Sciatic nerve (tissue), 2 donors: ENCODE results near the gene PCDHGA2. TPM values are rescaled to one million over a fixed set of nuclear protein-coding genes. Genes with fewer than 3 reads are reported as not detected.
"Not testable (repeated sequence)": the region's sequence is repeated elsewhere in the genome, so short reads cannot be mapped to it uniquely, and the experiment has no call there.

Experiments
- ATAC-seq: fragments of 200-7000 bp; cut with Tn5 transposase; one replicate; pipeline ENCODE4 v1.9.1; 2020; ENCODE audit warnings: mild to moderate bottlenecking, moderate library complexity
- DNase-seq: peaks from one replicate; pipeline ENCODE4 v3.0.0-alpha.2; 2020; ENCODE audit warnings: low spot score
- intact Hi-C: fragments of 100-400 bp; cut with DNase I; formaldehyde crosslinking; loops from one replicate; pipeline ENCODE4 v1.14.2; 2022
- total RNA-seq: library from RNA; stranded (reverse); fragmentation: NEBNext Ultra II Directional; extraction: Animal tissue kit (Norgen Biotek cat#: 25700); gene quantifications from one replicate; pipeline ENCODE4 v1.2.1, GENCODE V29; 2021
- donor health status: DM: no; HTN: no; CAD: no.
- donor health status: DM: no; HTN: no; CAD: no.

Gene PCDHGA2
- total RNA-seq, 1 donor from 2014 or later: 13.5 TPM

DNA sequence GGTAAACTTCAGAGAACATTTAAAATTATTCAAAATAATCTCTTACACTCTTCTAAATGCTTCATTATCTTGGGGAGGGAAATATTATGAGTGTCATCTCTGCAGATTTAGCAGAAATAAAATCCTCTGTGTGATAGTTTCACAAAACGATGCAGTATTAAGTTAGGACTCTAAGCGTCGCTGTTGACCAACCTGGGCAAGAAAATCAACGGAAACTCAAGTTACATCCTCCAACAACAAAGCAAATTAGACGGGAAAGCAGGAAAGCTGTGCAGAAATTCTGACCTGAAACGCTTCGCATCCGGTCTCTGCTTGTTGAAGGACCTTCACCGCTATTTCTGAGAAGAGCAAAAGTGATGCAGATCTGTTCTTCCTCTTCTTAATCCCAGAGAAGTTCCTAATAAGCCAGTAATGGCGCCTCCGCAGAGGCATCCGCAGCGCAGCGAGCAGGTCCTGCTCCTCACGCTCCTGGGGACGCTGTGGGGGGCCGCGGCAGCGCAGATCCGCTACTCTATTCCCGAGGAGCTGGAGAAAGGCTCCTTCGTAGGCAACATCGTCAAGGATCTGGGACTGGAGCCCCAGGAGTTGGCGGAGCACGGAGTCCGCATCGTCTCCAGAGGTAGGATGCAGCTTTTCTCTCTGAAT, 35.2 kb downstream of the PCDHGA2 start, which contains the start of gene PCDHGA6:
PCDHGA6 (plus strand) TSS at position 219 of the 645 bp plus-strand sequence; CDS start at position 412, 193 bp downstream.
- intact Hi-C loops: no loop called here
- ATAC-seq: no peak
- DNase-seq: no peak

DNA sequence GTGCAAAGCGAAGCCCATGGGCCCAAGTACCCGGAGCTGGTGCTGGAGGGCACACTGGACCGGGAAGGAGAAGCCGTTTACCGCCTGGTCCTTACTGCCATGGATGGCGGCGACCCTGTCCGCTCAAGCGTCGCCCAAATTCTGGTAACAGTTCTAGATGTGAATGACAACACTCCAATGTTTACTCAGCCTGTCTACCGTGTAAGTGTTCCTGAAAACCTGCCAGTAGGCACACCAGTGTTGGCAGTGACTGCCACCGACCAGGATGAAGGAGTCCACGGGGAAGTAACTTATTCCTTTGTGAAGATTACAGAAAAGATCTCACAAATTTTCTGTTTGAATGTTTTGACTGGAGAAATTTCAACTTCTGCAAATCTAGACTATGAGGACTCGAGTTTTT, 36.1 kb downstream of the PCDHGA2 start:
- ATAC-seq (no peak), DNase-seq (no peak)
- intact Hi-C loops: no loop called here

DNA sequence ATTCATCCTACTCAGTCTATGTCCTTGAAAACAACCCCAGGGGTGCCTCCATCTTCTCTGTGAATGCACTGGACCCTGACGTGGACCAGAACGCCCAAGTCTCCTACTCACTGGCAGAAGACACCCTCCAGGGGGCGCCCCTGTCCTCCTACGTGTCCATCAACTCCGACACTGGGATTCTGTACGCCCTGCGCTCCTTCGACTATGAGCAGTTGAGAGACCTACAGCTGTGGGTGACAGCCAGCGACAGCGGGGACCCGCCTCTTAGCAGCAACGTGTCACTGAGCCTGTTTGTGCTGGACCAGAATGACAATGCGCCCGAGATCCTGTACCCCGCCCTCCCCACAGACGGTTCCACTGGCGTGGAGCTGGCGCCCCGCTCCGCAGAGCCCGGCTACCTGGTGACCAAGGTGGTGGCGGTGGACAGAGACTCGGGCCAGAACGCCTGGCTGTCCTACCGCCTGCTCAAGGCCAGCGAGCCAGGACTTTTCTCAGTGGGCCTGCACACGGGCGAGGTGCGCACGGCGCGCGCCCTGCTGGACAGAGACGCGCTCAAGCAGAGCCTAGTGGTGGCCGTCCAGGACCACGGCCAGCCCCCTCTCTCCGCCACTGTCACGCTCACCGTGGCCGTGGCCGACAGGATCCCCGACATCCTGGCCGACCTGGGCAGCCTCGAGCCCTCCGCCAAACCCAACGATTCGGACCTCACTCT, 37.0 kb downstream of the PCDHGA2 start:
- ATAC-seq, intact Hi-C loops, DNase-seq: not testable (repeated sequence)

DNA sequence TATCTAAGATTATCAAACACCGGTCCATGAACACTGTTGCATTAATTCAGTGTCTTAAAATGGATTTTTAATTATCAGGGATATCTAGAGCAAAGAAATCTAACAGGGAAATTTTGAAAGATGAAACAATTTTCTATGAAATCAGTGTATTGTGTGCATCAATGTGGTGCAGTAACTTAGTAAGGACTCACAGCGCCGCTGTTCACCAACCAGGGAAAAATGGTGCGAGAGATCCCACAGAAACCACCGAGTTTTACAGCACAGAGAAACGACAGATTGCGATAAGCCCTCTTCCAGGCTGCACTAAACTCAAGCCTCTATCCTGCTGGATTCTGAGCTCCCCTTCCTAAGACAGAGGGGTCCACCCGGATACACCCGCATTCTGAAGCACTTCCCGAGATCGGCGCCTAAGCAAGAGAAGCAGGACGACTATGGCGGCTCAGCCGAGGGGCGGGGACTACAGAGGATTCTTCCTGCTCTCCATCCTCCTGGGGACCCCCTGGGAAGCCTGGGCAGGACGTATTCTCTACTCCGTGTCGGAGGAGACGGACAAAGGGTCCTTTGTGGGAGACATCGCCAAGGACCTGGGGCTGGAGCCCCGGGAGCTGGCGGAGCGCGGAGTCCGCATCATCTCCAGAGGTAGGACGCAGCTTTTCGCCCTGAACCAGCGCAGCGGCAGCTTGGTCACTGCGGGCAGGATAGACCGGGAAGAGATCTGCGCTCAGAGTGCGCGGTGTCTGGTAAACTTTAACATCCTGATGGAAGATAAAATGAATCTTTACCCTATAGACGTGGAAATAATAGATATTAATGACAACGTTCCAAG, 44.1 kb downstream of the PCDHGA2 start, which contains the start of gene PCDHGA7:
PCDHGA7 (plus strand) TSS at position 274 of the 826 bp plus-strand sequence; CDS start at position 432, 158 bp downstream.
- DNase-seq (no peak), ATAC-seq (no peak)
- intact Hi-C loops: no loop called here

DNA sequence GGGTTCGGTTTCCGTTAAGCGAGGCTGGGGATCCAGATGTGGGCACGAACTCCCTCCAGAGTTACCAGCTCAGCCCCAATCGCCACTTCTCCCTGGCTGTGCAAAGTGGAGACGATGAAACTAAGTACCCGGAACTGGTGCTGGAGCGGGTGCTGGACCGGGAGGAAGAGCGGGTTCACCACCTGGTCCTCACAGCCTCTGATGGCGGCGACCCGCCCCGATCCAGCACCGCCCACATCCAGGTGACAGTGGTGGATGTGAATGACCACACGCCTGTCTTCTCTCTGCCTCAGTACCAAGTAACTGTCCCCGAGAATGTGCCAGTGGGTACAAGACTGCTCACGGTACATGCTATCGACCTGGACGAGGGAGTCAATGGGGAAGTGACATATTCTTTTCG, 44.8 kb downstream of the PCDHGA2 start:
- DNase-seq: no peak
- intact Hi-C loops: no loop called here
- ATAC-seq: no peak

DNA sequence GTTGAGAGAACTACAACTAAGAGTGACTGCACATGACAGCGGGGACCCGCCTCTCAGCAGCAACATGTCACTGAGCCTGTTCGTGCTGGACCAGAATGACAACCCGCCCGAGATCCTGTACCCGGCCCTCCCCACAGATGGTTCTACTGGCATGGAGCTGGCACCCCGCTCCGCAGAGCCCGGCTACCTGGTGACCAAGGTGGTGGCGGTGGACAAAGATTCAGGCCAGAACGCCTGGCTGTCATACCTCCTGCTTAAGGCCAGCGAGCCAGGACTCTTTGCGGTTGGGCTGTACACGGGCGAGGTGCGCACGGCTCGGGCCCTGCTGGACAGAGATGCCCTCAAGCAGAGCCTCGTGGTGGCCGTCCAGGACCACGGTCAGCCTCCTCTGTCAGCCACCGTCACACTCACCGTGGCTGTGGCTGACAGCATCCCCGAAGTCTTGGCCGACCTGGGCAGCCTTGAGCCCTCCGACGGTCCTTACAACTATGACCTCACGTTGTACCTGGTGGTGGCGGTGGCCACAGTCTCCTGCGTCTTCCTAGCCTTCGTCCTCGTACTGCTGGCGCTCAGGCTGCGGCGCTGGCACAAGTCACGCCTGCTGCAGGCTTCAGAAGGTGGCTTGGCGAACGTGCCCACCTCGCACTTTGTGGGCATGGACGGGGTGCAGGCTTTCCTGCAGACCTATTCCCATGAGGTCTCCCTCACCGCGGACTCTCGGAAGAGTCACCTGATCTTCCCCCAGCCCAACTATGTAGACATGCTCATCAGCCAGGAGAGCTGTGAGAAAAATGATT, 46.1 kb downstream of the PCDHGA2 start:
- intact Hi-C loops: no loop called here
- ATAC-seq: no peak
- DNase-seq: no peak

DNA sequence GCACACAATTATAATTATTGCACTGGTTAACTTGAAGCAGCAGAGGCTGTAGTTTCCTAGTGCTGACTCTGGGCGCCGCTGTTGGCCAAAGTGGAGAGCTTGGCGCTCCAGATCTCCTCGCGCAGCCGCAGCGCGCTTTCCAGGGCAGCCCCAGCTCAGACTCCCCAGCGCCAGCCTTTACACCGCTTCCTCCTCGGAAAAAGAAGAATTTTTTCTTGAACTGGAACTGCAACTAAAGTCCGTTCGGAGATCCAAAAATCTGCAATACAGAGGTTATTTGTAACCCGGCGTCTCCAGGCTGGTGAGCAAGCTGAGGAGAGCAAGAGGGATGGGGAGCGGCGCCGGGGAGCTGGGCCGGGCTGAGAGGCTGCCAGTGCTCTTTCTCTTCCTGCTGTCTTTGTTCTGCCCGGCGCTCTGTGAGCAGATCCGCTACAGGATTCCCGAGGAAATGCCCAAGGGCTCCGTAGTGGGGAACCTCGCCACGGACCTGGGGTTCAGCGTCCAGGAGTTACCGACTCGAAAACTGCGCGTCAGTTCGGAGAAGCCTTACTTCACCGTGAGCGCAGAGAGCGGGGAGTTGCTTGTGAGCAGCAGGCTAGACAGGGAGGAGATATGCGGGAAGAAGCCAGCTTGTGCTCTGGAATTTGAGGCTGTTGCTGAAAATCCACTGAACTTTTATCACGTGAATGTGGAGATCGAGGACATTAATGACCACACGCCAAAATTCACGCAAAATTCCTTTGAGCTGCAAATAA, 49.2 kb downstream of the PCDHGA2 start, which contains the start of gene PCDHGB4:
PCDHGB4 (plus strand) TSS at position 142 of the 755 bp plus-strand sequence; CDS start at position 329, 187 bp downstream.
- peak; percentile 51 for ATAC-seq
- intact Hi-C loops: not testable (repeated sequence)

DNA sequence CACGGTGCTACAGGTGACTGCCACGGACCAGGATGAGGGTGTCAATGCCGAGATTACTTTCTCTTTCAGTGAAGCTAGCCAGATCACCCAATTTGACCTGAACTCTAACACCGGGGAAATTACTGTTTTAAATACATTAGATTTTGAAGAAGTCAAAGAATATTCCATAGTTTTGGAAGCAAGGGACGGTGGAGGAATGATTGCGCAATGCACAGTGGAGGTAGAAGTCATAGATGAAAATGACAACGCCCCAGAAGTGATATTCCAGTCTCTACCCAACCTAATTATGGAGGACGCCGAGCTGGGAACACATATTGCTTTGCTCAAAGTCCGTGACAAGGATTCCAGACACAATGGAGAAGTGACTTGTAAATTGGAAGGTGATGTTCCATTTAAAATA, 50.1 kb downstream of the PCDHGA2 start:
- ATAC-seq (no peak), DNase-seq (no peak)
- intact Hi-C loops: no loop called here

More for the DNA sequence above, 49.2 kb downstream of the PCDHGA2 start, which contains the start of gene PCDHGB4:
- DNase-seq: peak; percentile 61

DNA sequence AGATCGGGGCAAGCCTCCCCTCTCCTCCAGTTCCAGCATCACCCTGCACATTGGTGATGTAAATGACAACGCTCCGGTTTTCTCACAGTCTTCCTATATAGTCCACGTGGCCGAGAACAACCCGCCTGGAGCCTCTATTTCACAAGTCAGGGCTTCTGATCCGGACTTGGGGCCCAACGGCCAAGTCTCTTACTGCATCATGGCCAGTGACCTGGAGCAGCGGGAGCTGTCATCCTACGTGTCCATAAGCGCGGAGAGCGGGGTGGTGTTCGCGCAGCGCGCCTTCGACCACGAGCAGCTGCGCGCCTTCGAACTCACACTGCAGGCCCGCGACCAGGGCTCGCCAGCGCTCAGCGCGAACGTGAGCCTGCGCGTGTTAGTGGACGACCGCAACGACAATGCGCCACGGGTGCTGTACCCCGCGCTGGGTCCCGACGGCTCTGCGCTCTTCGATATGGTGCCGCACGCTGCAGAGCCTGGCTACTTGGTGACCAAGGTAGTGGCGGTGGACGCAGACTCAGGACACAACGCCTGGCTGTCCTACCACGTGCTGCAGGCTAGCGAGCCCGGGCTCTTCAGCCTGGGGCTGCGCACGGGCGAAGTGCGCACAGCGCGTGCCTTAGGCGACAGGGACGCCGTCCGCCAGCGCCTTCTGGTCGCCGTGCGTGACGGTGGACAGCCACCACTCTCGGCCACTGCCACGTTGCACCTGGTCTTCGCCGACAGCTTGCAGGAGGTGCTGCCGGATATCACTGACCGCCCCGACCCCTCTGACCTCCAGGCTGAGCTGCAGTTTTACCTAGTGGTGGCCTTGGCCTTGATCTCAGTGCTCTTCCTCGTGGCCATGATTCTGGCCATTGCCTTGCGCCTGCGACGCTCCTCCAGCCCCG, 50.8 kb downstream of the PCDHGA2 start:
- intact Hi-C loops: no loop called here
- no peak for DNase-seq
- ATAC-seq: no peak

DNA sequence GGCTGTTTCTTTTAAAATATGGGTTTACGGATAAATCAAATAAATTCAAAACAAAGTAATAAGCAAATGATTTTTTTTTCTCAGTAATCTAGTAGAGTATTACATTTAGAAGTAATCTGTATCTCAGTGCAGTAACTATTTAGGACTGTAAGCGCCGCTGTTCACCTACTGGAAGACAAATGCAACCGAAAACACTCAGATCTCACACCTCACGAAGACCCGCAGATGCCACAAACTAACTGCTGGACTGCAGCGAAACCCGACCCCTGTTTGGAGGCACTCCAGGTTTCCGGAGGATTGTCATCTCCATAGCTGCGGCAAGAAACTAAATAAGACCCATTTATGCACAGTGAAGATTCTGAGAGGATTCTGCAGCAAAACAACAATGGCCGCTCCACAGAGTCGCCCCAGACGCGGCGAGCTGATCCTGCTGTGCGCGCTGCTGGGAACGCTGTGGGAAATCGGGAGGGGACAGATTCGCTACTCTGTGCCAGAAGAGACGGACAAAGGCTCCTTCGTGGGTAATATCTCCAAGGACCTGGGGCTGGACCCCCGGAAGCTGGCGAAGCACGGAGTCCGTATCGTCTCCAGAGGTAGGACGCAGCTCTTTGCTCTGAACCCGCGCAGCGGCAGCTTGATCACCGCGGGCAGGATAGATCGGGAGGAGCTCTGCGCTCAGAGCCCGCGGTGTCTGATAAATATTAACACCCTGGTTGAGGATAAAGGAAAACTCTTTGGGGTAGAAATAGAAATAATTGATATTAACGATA, 54.1 kb downstream of the PCDHGA2 start, which contains the start of gene PCDHGA8:
PCDHGA8 (plus strand) TSS at position 205 of the 770 bp plus-strand sequence; CDS start at position 386, 181 bp downstream.
- intact Hi-C loops: no loop called here

More for the DNA sequence above, 54.1 kb downstream of the PCDHGA2 start, which contains the start of gene PCDHGA8:
- ATAC-seq (no peak), DNase-seq (no peak)

Other genes starting within 250 kb of the PCDHGA2 start
- 3.8 TPM for gene PCDHB2, start 244.1 kb upstream of the PCDHGA2 start, total RNA-seq
- 4.5 TPM for gene PCDHB3, start 238.3 kb upstream of the PCDHGA2 start, total RNA-seq
- 12.2 TPM for gene PCDHB4, start 216.9 kb upstream of the PCDHGA2 start, total RNA-seq
- gene PCDHB5, start 203.6 kb upstream of the PCDHGA2 start, total RNA-seq: 4.4 TPM
- gene PCDHB6, start 188.7 kb upstream of the PCDHGA2 start, total RNA-seq: 2.4 TPM
- gene PCDHB7, start 166.1 kb upstream of the PCDHGA2 start, total RNA-seq: 5.0 TPM
- 4.5 TPM for gene PCDHB8, start 161.0 kb upstream of the PCDHGA2 start, total RNA-seq
- gene PCDHB16, start 156.4 kb upstream of the PCDHGA2 start, total RNA-seq: 9.5 TPM
- 3.7 TPM for gene PCDHB9, start 151.6 kb upstream of the PCDHGA2 start, total RNA-seq
- gene PCDHB10, start 146.4 kb upstream of the PCDHGA2 start, total RNA-seq: 5.3 TPM
- gene PCDHB11, start 139.1 kb upstream of the PCDHGA2 start, total RNA-seq: 9.9 TPM
- gene PCDHB12, start 130.0 kb upstream of the PCDHGA2 start, total RNA-seq: 6.6 TPM
- gene PCDHB13, start 124.8 kb upstream of the PCDHGA2 start, total RNA-seq: 4.9 TPM
- 5.3 TPM for gene PCDHB14, start 115.4 kb upstream of the PCDHGA2 start, total RNA-seq
- 7.3 TPM for gene PCDHB15, start 93.4 kb upstream of the PCDHGA2 start, total RNA-seq
- 1.4 TPM for gene SLC25A2, start 34.7 kb upstream of the PCDHGA2 start, total RNA-seq
- 84.3 TPM for gene TAF7, start 18.0 kb upstream of the PCDHGA2 start, total RNA-seq
- 1.4 TPM for gene PCDHGA1, start 8.2 kb upstream of the PCDHGA2 start, total RNA-seq
- gene PCDHGA3, start 5.1 kb downstream of the PCDHGA2 start, total RNA-seq: 6.7 TPM
- gene PCDHGB1, start 11.3 kb downstream of the PCDHGA2 start, total RNA-seq: 7.8 TPM
- gene PCDHGA4, start 16.3 kb downstream of the PCDHGA2 start, total RNA-seq: 10.6 TPM
- gene PCDHGB2, start 21.2 kb downstream of the PCDHGA2 start, total RNA-seq: 10.2 TPM
- gene PCDHGA5, start 25.4 kb downstream of the PCDHGA2 start, total RNA-seq: 8.8 TPM
- gene PCDHGB3, start 31.5 kb downstream of the PCDHGA2 start, total RNA-seq: 9.7 TPM
- gene PCDHGA6, start 35.1 kb downstream of the PCDHGA2 start, total RNA-seq: 10.3 TPM
- gene PCDHGA7, start 44.0 kb downstream of the PCDHGA2 start, total RNA-seq: 7.3 TPM
- 9.0 TPM for gene PCDHGB4, start 48.9 kb downstream of the PCDHGA2 start, total RNA-seq
- 5.3 TPM for gene PCDHGA8, start 53.9 kb downstream of the PCDHGA2 start, total RNA-seq
- gene PCDHGB5, start 59.2 kb downstream of the PCDHGA2 start, total RNA-seq: 16.3 TPM
- 10.7 TPM for gene PCDHGA9, start 64.0 kb downstream of the PCDHGA2 start, total RNA-seq
- 12.4 TPM for gene PCDHGB6, start 69.3 kb downstream of the PCDHGA2 start, total RNA-seq
- gene PCDHGA10, start 74.2 kb downstream of the PCDHGA2 start, total RNA-seq: 8.9 TPM
- 18.9 TPM for gene PCDHGB7, start 78.9 kb downstream of the PCDHGA2 start, total RNA-seq
- gene PCDHGA11, start 82.3 kb downstream of the PCDHGA2 start, total RNA-seq: 7.8 TPM
- gene PCDHGA12, start 91.7 kb downstream of the PCDHGA2 start, total RNA-seq: 12.1 TPM
- gene PCDHGC3, start 137.2 kb downstream of the PCDHGA2 start, total RNA-seq: 71.4 TPM
- 4.5 TPM for gene PCDHGC4, start 146.3 kb downstream of the PCDHGA2 start, total RNA-seq
- 3.8 TPM for gene PCDHGC5, start 150.3 kb downstream of the PCDHGA2 start, total RNA-seq